Measurements from ENCODE around the gene MRAS. TPM values are rescaled to one million over a fixed set of nuclear protein-coding genes. Genes with fewer than 3 reads are reported as not detected.

The MRAS gene
- total RNA-seq, 4 donors from 2014 or later: 13.8 to 83.0 (median 46.8) TPM

DNA sequence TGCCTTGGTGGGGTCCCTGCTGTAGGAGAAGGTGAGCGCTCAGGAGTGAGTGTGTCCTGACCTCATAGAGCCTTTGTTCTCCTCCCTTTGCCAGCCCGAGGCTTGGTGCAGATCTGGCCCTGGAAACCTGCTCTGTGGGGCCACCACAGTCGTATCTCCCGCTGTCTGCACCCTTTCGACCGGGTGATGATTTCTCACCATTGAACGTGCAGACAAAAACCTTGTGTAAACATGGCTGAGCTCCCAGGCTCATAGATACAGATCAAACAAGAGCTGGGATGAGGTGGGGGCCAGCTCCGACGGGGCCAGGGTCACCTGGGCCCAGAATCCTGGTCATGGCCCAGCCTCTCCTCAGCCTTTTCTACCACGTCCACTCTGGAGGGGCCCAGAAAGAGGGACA lies 51.4 kb downstream of the MRAS start:
- intact Hi-C loops (cut with DNase I; ENCODE audit: low total_unique reads): loop anchor here (10.0 kb wide), 1 partner anchor 65 kb away; no protein-coding TSS in a partner anchor
- H3K9me3 ChIP-seq: no peaks in the 10 kb centered on the region
- no peak for DNase-seq
- no peaks in the 10 kb centered on the region for H3K36me3 ChIP-seq
- TF ChIP-seq, protein P1, sequence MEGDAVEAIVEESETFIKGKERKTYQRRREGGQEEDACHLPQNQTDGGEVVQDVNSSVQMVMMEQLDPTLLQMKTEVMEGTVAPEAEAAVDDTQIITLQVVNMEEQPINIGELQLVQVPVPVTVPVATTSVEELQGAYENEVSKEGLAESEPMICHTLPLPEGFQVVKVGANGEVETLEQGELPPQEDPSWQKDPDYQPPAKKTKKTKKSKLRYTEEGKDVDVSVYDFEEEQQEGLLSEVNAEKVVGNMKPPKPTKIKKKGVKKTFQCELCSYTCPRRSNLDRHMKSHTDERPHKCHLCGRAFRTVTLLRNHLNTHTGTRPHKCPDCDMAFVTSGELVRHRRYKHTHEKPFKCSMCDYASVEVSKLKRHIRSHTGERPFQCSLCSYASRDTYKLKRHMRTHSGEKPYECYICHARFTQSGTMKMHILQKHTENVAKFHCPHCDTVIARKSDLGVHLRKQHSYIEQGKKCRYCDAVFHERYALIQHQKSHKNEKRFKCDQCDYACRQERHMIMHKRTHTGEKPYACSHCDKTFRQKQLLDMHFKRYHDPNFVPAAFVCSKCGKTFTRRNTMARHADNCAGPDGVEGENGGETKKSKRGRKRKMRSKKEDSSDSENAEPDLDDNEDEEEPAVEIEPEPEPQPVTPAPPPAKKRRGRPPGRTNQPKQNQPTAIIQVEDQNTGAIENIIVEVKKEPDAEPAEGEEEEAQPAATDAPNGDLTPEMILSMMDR (IDR thresholded peaks at IDR 0.05): no peak
- TF ChIP-seq POLR2A (IDR thresholded peaks at IDR 0.05): no peak
- H3K4me1 ChIP-seq: no peaks in the 10 kb centered on the region
- no peaks in the 10 kb centered on the region for H3K27me3 ChIP-seq
- peak overlapping the region in 1 of 2 donors; percentile 41 for H3K27ac ChIP-seq
- H3K4me3 ChIP-seq: no peak overlapping the region

DNA sequence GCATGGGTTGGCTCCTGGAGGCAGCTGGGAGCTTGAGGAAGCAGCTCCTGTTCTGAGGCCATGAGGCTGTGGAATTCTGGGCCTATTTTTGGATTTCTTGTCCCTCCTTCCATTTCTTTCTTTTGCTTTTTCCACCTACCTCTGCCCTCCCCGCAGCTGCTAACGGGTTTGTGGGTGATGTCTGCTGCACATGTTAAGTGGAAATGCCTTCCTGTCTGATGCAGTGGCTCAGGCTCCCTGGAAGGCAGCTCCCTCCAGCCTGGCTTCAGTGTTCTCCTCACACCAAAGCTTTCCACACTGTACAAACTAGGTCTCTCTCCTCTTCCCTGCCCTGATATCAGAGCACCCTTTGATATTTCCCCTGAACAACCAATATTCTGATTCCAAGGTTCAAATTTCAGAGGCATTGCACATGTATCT lies 52.3 kb downstream of the MRAS start:
- Histone ChIP-seq H3K27ac (no peak overlapping the region), H3K27me3 (no peaks in the 10 kb centered on the region), H3K4me3 (no peak overlapping the region), H3K4me1 (no peaks in the 10 kb centered on the region), H3K36me3 (no peaks in the 10 kb centered on the region), H3K9me3 (no peaks in the 10 kb centered on the region)
- intact Hi-C loops (cut with DNase I; ENCODE audit: low total_unique reads): loop anchor here (10.0 kb wide), 1 partner anchor 66 kb away; no protein-coding TSS in a partner anchor
- TF ChIP-seq POLR2A (IDR thresholded peaks at IDR 0.05): no peak
- TF ChIP-seq, protein P1 (IDR thresholded peaks at IDR 0.05): no peak
- no peak for DNase-seq

DNA sequence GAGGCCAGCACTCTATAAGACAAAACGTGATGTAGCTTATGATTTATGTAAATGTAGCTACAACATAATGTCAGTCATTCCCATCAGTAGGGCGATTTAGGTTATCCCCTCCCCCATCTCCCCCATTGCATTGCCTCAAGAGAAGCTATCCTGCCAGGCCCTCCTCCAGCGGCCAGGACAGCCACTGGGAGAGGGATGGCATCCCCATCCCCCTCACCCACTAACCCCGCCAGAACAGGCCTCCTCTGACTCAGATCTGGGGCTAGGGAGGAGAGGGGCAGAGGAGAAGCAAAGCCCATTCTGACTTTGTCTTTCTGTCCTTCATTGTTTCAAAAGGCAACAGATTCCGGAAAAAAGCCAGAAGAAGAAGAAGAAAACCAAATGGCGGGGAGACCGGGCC lies 53.5 kb downstream of the MRAS start:
- DNase-seq: no peak
- Histone ChIP-seq H3K27ac (no peak overlapping the region), H3K4me1 (no peaks in the 10 kb centered on the region), H3K4me3 (no peak overlapping the region), H3K27me3 (no peaks in the 10 kb centered on the region), H3K9me3 (no peaks in the 10 kb centered on the region), H3K36me3 (no peaks in the 10 kb centered on the region)
- TF ChIP-seq, protein P1 (IDR thresholded peaks at IDR 0.05): no peak
- TF ChIP-seq POLR2A (IDR thresholded peaks at IDR 0.05): no peak
- intact Hi-C loops (cut with DNase I; ENCODE audit: low total_unique reads): loop anchor here (10.0 kb wide), 1 partner anchor 67 kb away; no protein-coding TSS in a partner anchor

DNA sequence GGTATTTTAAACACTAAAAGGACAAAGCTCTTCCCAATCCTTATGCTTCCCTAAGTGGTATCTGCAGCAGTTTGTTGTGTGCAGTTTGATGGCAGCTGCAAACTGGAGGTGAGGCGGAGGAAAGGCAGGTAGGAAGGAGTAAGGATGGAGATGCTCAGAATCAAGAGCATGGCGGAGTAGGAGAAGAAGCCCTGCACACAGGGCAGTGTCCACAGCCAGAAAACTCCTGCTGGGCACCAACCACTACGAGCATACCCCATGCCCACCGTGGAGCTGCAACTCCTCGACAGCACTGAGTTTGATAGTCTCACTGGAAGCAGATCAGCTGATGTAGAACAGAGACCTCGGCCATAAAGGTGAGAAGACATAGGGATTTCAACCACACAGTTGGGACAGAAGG lies 55.7 kb downstream of the MRAS start:
- TF ChIP-seq, protein P1 (IDR thresholded peaks at IDR 0.05): no peak
- TF ChIP-seq POLR2A (IDR thresholded peaks at IDR 0.05): no peak
- Histone ChIP-seq H3K36me3 (no peaks in the 10 kb centered on the region), H3K9me3 (no peaks in the 10 kb centered on the region), H3K4me1 (no peaks in the 10 kb centered on the region), H3K4me3 (no peak overlapping the region), H3K27me3 (no peaks in the 10 kb centered on the region), H3K27ac (no peak overlapping the region)
- intact Hi-C loops (cut with DNase I; ENCODE audit: low total_unique reads): loop anchor here (10.0 kb wide), 1 partner anchor 69 kb away; no protein-coding TSS in a partner anchor
- DNase-seq: no peak

DNA sequence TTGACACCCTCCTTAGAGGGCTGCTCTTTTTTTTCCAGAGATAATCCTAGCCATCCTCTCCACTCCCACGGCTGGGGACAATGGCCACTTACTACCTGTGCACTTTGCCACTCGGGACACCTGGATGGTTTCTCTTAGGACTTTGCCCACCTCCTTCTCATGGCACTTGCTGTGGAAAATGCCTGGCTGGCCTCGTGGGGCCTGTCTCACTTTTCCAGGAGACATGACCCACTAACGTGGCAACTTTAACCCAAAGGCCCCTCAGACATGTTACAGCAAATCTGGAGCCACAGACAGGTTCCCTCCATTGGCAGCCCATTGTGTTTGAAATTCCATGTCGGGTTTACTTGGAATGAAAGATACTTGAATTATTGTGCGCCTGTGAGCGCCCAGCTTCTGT lies 56.6 kb downstream of the MRAS start:
- H3K36me3 ChIP-seq: no peaks in the 10 kb centered on the region
- H3K27ac ChIP-seq: no peak overlapping the region
- TF ChIP-seq, protein P1 (IDR thresholded peaks at IDR 0.05): no peak
- no peak for TF ChIP-seq POLR2A (IDR thresholded peaks at IDR 0.05)
- intact Hi-C loops (cut with DNase I; ENCODE audit: low total_unique reads): loop anchor here (10.0 kb wide), 1 partner anchor 70 kb away; no protein-coding TSS in a partner anchor
- H3K4me3 ChIP-seq: no peak overlapping the region
- no peaks in the 10 kb centered on the region for H3K27me3 ChIP-seq
- H3K4me1 ChIP-seq: no peaks in the 10 kb centered on the region
- no peaks in the 10 kb centered on the region for H3K9me3 ChIP-seq
- no peak for DNase-seq
